K562 (cell line): ENCODE data around the gene GDAP1L1. TPM values are rescaled to one million over a fixed set of nuclear protein-coding genes. Genes with fewer than 3 reads are reported as not detected.
"Not testable (repeated sequence)": the region's sequence is repeated elsewhere in the genome, so short reads cannot be mapped to it uniquely, and the experiment has no call there.

Experiments used
- ATAC-seq: fragments of 200-7000 bp; cut with Tn5 transposase; 3 replicates; pipeline ENCODE4 v1.9.1; 2020; ENCODE audit warnings: moderate library complexity
- BruUV-seq: library from RNA; stranded (reverse); fragments of 400-500 nt; replicated peaks from 2 replicates; lab custom pipeline; 2021; lab: Mats Ljungman, UMichigan
- CTCF ChIA-PET: fragments of 300-600 bp; formaldehyde crosslinking; extraction: SDS; loops from one replicate; lab custom pipeline; 2021; ENCODE audit warnings: low intra/inter-chr PET ratio; lab: Yijun Ruan, JAX
- POLR2A ChIA-PET: fragments of 300-600, 350-650 bp; sonication (Branson Sonifier 250); formaldehyde crosslinking; extraction: SDS; loops from one replicate; lab custom pipeline; 2021; ENCODE audit warnings: antibody characterized with exemption, inconsistent platforms; lab: Yijun Ruan, JAX
- DNase-seq, 4 experiments: peaks; one replicate each; pipeline versions ENCODE4 v3.0.0 to v3.0.0-alpha.2; 2011 to 2018; ENCODE audit warnings: low spot score in 3 of 4, mixed read lengths in 3 of 4; ENCODE audit errors: extremely low read depth in 1 of 4
- FAIRE-seq: peaks from 2 replicates; lab custom pipeline; 2011; peaks lifted over from hg19 to GRCh38; lab: Jason Lieb, UNC
- H2AFZ ChIP-seq: 2 replicates; pipeline ENCODE4 v1.6.0; 2011; ENCODE audit warnings: low read depth, low read length, control low read depth, inconsistent platforms
- H3K27ac ChIP-seq: fragments of 200-600 bp; 3 replicates; pipeline ENCODE4 v1.8.0; 2011; ENCODE audit warnings: low read depth, mild to moderate bottlenecking, control low read depth, inconsistent platforms, low read length, moderate library complexity, mixed read lengths; ENCODE audit errors: extremely low read depth
- H3K27me3 ChIP-seq, 2 experiments: fragments of 300-600 bp in 1 of 2; 2 replicates in 1 of 2; 3 replicates in 1 of 2; pipeline versions ENCODE4 v1.6.0 to v1.8.0; 2011; ENCODE audit warnings: inconsistent platforms in 2 of 2, low read length in 2 of 2, mild to moderate bottlenecking in 1 of 2, mixed read lengths in 1 of 2, moderate library complexity in 1 of 2; ENCODE audit not compliant: control insufficient read depth in 2 of 2, insufficient read depth in 2 of 2
- H3K36me3 ChIP-seq: fragments of 300-600 bp; 3 replicates; pipeline ENCODE4 v1.8.0; 2011; ENCODE audit warnings: mild to moderate bottlenecking, low read length, inconsistent platforms; ENCODE audit not compliant: control insufficient read depth, insufficient read depth
- H3K4me1 ChIP-seq, 2 experiments: fragments of 200-600 bp in 1 of 2; replicated peaks in 1 of 2; 2 replicates in 1 of 2; 3 replicates in 1 of 2; pipeline versions ENCODE4 v1.5.1 to v1.8.0; 2011; ENCODE audit warnings: inconsistent platforms in 2 of 2, low read length in 2 of 2, mild to moderate bottlenecking in 1 of 2, mixed read lengths in 1 of 2, moderate library complexity in 1 of 2; ENCODE audit not compliant: control insufficient read depth in 2 of 2, insufficient read depth in 2 of 2
- H3K4me2 ChIP-seq: 2 replicates; pipeline ENCODE4 v1.6.1; 2011; ENCODE audit warnings: low read length, control low read depth, inconsistent platforms, mixed read lengths; ENCODE audit not compliant: insufficient read depth
- H3K4me3 ChIP-seq: fragments of 200-600 bp; sonication (generic), shearing (Covaris generic); 2 replicates; pipeline ENCODE4 v1.5.1; 2016; ENCODE audit warnings: control low read depth, inconsistent platforms
- H3K79me2 ChIP-seq: fragments of 200-600 bp; 3 replicates; pipeline ENCODE4 v1.8.0; 2011; ENCODE audit warnings: low read length, inconsistent platforms; ENCODE audit not compliant: control insufficient read depth, insufficient read depth
- H3K9ac ChIP-seq, 2 experiments: 2 replicates each; pipeline versions ENCODE4 v1.6.0 to v1.6.1; 2011; ENCODE audit warnings: low read depth in 2 of 2, low read length in 2 of 2, control low read depth in 1 of 2, inconsistent platforms in 1 of 2, mild to moderate bottlenecking in 1 of 2, mixed read lengths in 1 of 2; ENCODE audit not compliant: insufficient read depth in 1 of 2
- H3K9me1 ChIP-seq: one replicate; pipeline ENCODE4 v1.6.0; 2011; ENCODE audit warnings: inconsistent platforms, mild to moderate bottlenecking, low read length, moderate library complexity; ENCODE audit not compliant: control insufficient read depth, insufficient read depth
- H3K9me3 ChIP-seq: replicated peaks from 2 replicates; pipeline ENCODE4 v1.5.1; 2011; ENCODE audit warnings: low read depth, low read length, inconsistent platforms; ENCODE audit not compliant: control insufficient read depth, insufficient read depth
- H4K20me1 ChIP-seq: replicated peaks from 2 replicates; pipeline ENCODE4 v1.6.1; 2011; ENCODE audit warnings: low read length, inconsistent platforms, mixed read lengths; ENCODE audit not compliant: control insufficient read depth, insufficient read depth
- BCOR ChIP-seq: fragments of 450-650 bp; IDR thresholded peaks from 2 replicates; pipeline ENCODE4 v1.6.1; 2016
- KDM1A ChIP-seq, 2 experiments: fragments of 450-650 bp; IDR thresholded peaks; 2 replicates each; pipeline ENCODE4 v1.6.1; 2016; ENCODE audit warnings: mild to moderate bottlenecking in 2 of 2
- MEF2A ChIP-seq: IDR thresholded peaks from 2 replicates; pipeline ENCODE4 v1.6.1; 2011; ENCODE audit warnings: low read depth, mild to moderate bottlenecking, low read length, moderate library complexity; ENCODE audit not compliant: control insufficient read depth
- NFIC ChIP-seq: fragments of 450-650 bp; IDR thresholded peaks from 2 replicates; pipeline ENCODE4 v1.6.1; 2017; ENCODE audit warnings: mild to moderate bottlenecking, inconsistent platforms
- RBM25 ChIP-seq: fragments of 200-400 bp; formaldehyde crosslinking; IDR thresholded peaks from 2 replicates; pipeline ENCODE4 v1.6.1; 2018; ENCODE audit warnings: low read length, low read depth, moderate library complexity; ENCODE audit not compliant: severe bottlenecking
- ZNF143 ChIP-seq: sonication (generic); formaldehyde crosslinking; IDR thresholded peaks from 2 replicates; pipeline ENCODE4 v1.9.0; 2022; ENCODE audit warnings: mild to moderate bottlenecking, missing genetic modification reagents
- whole genome bisulfite sequencing: fragments of 100-300 bp; shearing (Covaris generic); methylation state at CpG from one replicate; pipeline ENCODE4 v1.1.6; 2016; ENCODE audit warnings: low coverage, mixed read lengths; ENCODE audit not compliant: insufficient coverage; ENCODE audit errors: missing lambda C conversion rate; 5-methylcytosine and 5-hydroxymethylcytosine counted together
- in situ Hi-C: fragments of 300-500 bp; cut with MboI; formaldehyde crosslinking; loops from 4 replicates; pipeline ENCODE4 v1.15.0; 2018; ENCODE audit warnings: inconsistent platforms, mixed read lengths
- intact Hi-C: fragments of 100-400 bp; cut with micrococcal nuclease; formaldehyde crosslinking; loops from 2 replicates; pipeline ENCODE4 v1.14.2; 2022
- polyA plus RNA-seq, 8 experiments: library from polyadenylated mRNA; depleted of rRNA in 4 of 8; stranded (reverse) in 5 of 8; unstranded in 3 of 8; fragments of >200 nt; fragmentation: Nextera tagmentation in 2 of 8; fragmentation: Illumina TruSeq in 1 of 8; extraction: Ambion mirVana in 2 of 8; extraction: Trizol in 1 of 8; gene quantifications; 2 replicates each; pipeline versions ENCODE4 v1.2.1 to v1.2.3, GENCODE V29; 2011 to 2014; ENCODE audit warnings: inconsistent platforms in 1 of 8, missing spikeins in 1 of 8
- total RNA-seq, 7 experiments: library from RNA; depleted of rRNA in 6 of 7; stranded (reverse); fragments of >200 nt in 6 of 7; fragmentation: Illumina TruSeq in 2 of 7; extraction: Trizol in 2 of 7; gene quantifications; 2 replicates each; pipeline versions ENCODE4 v1.2.1 to v1.2.3, GENCODE V29; 2011 to 2021; ENCODE audit warnings: low replicate concordance in 1 of 7

The GDAP1L1 gene
- total and polyA plus RNA-seq, 9 of the 15 experiments (the other 6 are each of a cell fraction or from before 2014, with no cell fraction given): 0.06 to 0.40 (median 0.19) TPM; not detected in 5

GRCh38 chr20:44327748-44328147 is 80.6 kb downstream of the GDAP1L1 start:
- H2AFZ ChIP-seq, H3K4me3 ChIP-seq, H3K9me1 ChIP-seq, FAIRE-seq, H3K4me2 ChIP-seq, intact Hi-C loops, H3K4me1 ChIP-seq, H3K36me3 ChIP-seq, CTCF ChIA-PET, H3K79me2 ChIP-seq, DNase-seq, ATAC-seq, in situ Hi-C loops, H3K9ac ChIP-seq, BruUV-seq, H3K9me3 ChIP-seq, H3K27ac ChIP-seq, H4K20me1 ChIP-seq: not testable (repeated sequence)
- H3K27me3 ChIP-seq: peaks cover 9 to 39% of the 10 kb centered on the region in 2 experiments
- POLR2A ChIA-PET: interaction anchor here (0.6 kb wide), 2 partner anchors 31 to 128 kb away, joined by 3 to 4 read pairs; no protein-coding TSS in a partner anchor
- 9% methylated on average over 5 of the region's 7 CpGs for WGBS
- TF ChIP-seq NFIC: peak; percentile 51

- H3K4me3 ChIP-seq: no peak overlapping the region
- H3K4me1 ChIP-seq: peaks cover 0 to 5% of the 10 kb centered on the region in 2 experiments; a peak in 1 of 5 replicates
- H3K27ac ChIP-seq: no peak overlapping the region
- 0 out of 2 replicates have a peak, but pooled peaks cover 4% of the 10 kb centered on the region for H4K20me1 ChIP-seq
- peak in 1 of 4 experiments; percentile 5 for DNase-seq
- intact Hi-C loops: no loop called here
- H3K4me2 ChIP-seq: no peak overlapping the region
- TF ChIP-seq BCOR (peak; percentile 84), MEF2A (no peak), ZNF143 (CRISPR knock-in tag) (no peak), RBM25 (peak; percentile 30), KDM1A (IDR thresholded peaks at IDR 0.05) (0 out of 4 replicates have a peak, but pooled peaks have one; percentile 33 to 34)
- peaks cover 9 to 39% of the 10 kb centered on the region in 2 experiments for H3K27me3 ChIP-seq
- in situ Hi-C loops: no loop called here
- H3K36me3 ChIP-seq: no peaks in the 10 kb centered on the region
- no peak overlapping the region for H2AFZ ChIP-seq
- H3K9ac ChIP-seq: no peak overlapping the region
- ChIA-PET POLR2A (interaction anchor here (0.6 kb wide), 1 partner anchor 128 kb away, joined by 3 read pairs; no protein-coding TSS in a partner anchor), CTCF (no interaction called here)
- FAIRE-seq: no peak
- ATAC-seq: no peak
- BruUV-seq: no TSS peak
- H3K79me2 ChIP-seq: no peaks in the 10 kb centered on the region
- 0% methylated on average over 4 of the region's 4 CpGs for WGBS
- no peaks in the 10 kb centered on the region for H3K9me1 ChIP-seq
- H3K9me3 ChIP-seq: no peaks in the 10 kb centered on the region
Observed at GRCh38 chr20:44328428-44328827, 81.3 kb downstream of the GDAP1L1 start.

Other genes with a start within 250 kb of the GDAP1L1 start
- not detected in 2 replicates for gene JPH2, start 60.1 kb upstream of the GDAP1L1 start, total RNA-seq (2014; rRNA removed)
- gene JPH2, start 60.1 kb upstream of the GDAP1L1 start, total RNA-seq (2014; rRNA removed; fragmentation: Illumina TruSeq; extraction: Trizol): not detected in 2 replicates
- not detected in 2 replicates for gene JPH2, start 60.1 kb upstream of the GDAP1L1 start, total RNA-seq (2015; rRNA removed; fragmentation: Illumina TruSeq; extraction: Trizol)
- not detected in 2 replicates for gene JPH2, start 60.1 kb upstream of the GDAP1L1 start, total RNA-seq (2021)
- gene JPH2, start 60.1 kb upstream of the GDAP1L1 start, polyA plus RNA-seq (2011; rRNA removed): not detected in 2 replicates
- not detected in 2 replicates for gene JPH2, start 60.1 kb upstream of the GDAP1L1 start, polyA plus RNA-seq (2014; fragmentation: Illumina TruSeq; extraction: Trizol)
- gene JPH2, start 60.1 kb upstream of the GDAP1L1 start, polyA plus RNA-seq (2014; fragmentation: Nextera tagmentation; extraction: Ambion mirVana): not detected
- not detected in 2 replicates for gene JPH2, start 60.1 kb upstream of the GDAP1L1 start, polyA plus RNA-seq (2014; rRNA removed)
- 15.5 and 15.6 TPM in 2 replicates for gene OSER1, start 36.5 kb upstream of the GDAP1L1 start, total RNA-seq (2014; rRNA removed)
- gene OSER1, start 36.5 kb upstream of the GDAP1L1 start, total RNA-seq (2014; rRNA removed; fragmentation: Illumina TruSeq; extraction: Trizol): 19.6 and 25.5 TPM in 2 replicates
- gene OSER1, start 36.5 kb upstream of the GDAP1L1 start, total RNA-seq (2015; rRNA removed; fragmentation: Illumina TruSeq; extraction: Trizol): 19.4 and 19.9 TPM in 2 replicates
- gene OSER1, start 36.5 kb upstream of the GDAP1L1 start, total RNA-seq (2021): 19.0 and 20.4 TPM in 2 replicates
- 37.3 and 43.9 TPM in 2 replicates for gene OSER1, start 36.5 kb upstream of the GDAP1L1 start, polyA plus RNA-seq (2011; rRNA removed)
- 23.6 and 25.4 TPM in 2 replicates for gene OSER1, start 36.5 kb upstream of the GDAP1L1 start, polyA plus RNA-seq (2014; fragmentation: Illumina TruSeq; extraction: Trizol)
- gene OSER1, start 36.5 kb upstream of the GDAP1L1 start, polyA plus RNA-seq (2014; fragmentation: Nextera tagmentation; extraction: Ambion mirVana): 10 to 100 TPM; 54.8 to 57.3 TPM
- gene OSER1, start 36.5 kb upstream of the GDAP1L1 start, polyA plus RNA-seq (2014; rRNA removed): 19.7 and 21.7 TPM in 2 replicates
- 1.5 and 2.0 TPM in 2 replicates for gene FITM2, start 63.9 kb downstream of the GDAP1L1 start, total RNA-seq (2014; rRNA removed)
- 1.9 and 2.3 TPM in 2 replicates for gene FITM2, start 63.9 kb downstream of the GDAP1L1 start, total RNA-seq (2014; rRNA removed; fragmentation: Illumina TruSeq; extraction: Trizol)
- 1.8 TPM in 2 replicates for gene FITM2, start 63.9 kb downstream of the GDAP1L1 start, total RNA-seq (2015; rRNA removed; fragmentation: Illumina TruSeq; extraction: Trizol)
- 2.0 and 2.3 TPM in 2 replicates for gene FITM2, start 63.9 kb downstream of the GDAP1L1 start, total RNA-seq (2021)
- gene FITM2, start 63.9 kb downstream of the GDAP1L1 start, polyA plus RNA-seq (2011; rRNA removed): 1.0 and 1.4 TPM in 2 replicates
- gene FITM2, start 63.9 kb downstream of the GDAP1L1 start, polyA plus RNA-seq (2014; fragmentation: Illumina TruSeq; extraction: Trizol): 2.5 and 2.8 TPM in 2 replicates
- gene FITM2, start 63.9 kb downstream of the GDAP1L1 start, polyA plus RNA-seq (2014; fragmentation: Nextera tagmentation; extraction: Ambion mirVana): under 1 TPM; 0.64 to 0.87 TPM
- 2.0 and 2.2 TPM in 2 replicates for gene FITM2, start 63.9 kb downstream of the GDAP1L1 start, polyA plus RNA-seq (2014; rRNA removed)
- not detected in 2 replicates for gene R3HDML, start 89.7 kb downstream of the GDAP1L1 start, total RNA-seq (2014; rRNA removed)
- gene R3HDML, start 89.7 kb downstream of the GDAP1L1 start, total RNA-seq (2014; rRNA removed; fragmentation: Illumina TruSeq; extraction: Trizol): not detected in 2 replicates
- gene R3HDML, start 89.7 kb downstream of the GDAP1L1 start, total RNA-seq (2015; rRNA removed; fragmentation: Illumina TruSeq; extraction: Trizol): not detected in 2 replicates
- gene R3HDML, start 89.7 kb downstream of the GDAP1L1 start, total RNA-seq (2021): not detected in 2 replicates
- not detected in 2 replicates for gene R3HDML, start 89.7 kb downstream of the GDAP1L1 start, polyA plus RNA-seq (2011; rRNA removed)
- not detected in 2 replicates for gene R3HDML, start 89.7 kb downstream of the GDAP1L1 start, polyA plus RNA-seq (2014; fragmentation: Illumina TruSeq; extraction: Trizol)
- gene R3HDML, start 89.7 kb downstream of the GDAP1L1 start, polyA plus RNA-seq (2014; fragmentation: Nextera tagmentation; extraction: Ambion mirVana): not detected
- gene R3HDML, start 89.7 kb downstream of the GDAP1L1 start, polyA plus RNA-seq (2014; rRNA removed): not detected in 2 replicates
- not detected in 2 replicates for gene HNF4A, start 108.4 kb downstream of the GDAP1L1 start, total RNA-seq (2014; rRNA removed)
- not detected in 2 replicates for gene HNF4A, start 108.4 kb downstream of the GDAP1L1 start, total RNA-seq (2014; rRNA removed; fragmentation: Illumina TruSeq; extraction: Trizol)
- not detected in 2 replicates for gene HNF4A, start 108.4 kb downstream of the GDAP1L1 start, total RNA-seq (2015; rRNA removed; fragmentation: Illumina TruSeq; extraction: Trizol)
- 0.11 and 0.16 TPM in 2 replicates for gene HNF4A, start 108.4 kb downstream of the GDAP1L1 start, total RNA-seq (2021)
- gene HNF4A, start 108.4 kb downstream of the GDAP1L1 start, polyA plus RNA-seq (2011; rRNA removed): not detected in 2 replicates
- 0.03 TPM in 1 of 2 replicates, not detected in the other for gene HNF4A, start 108.4 kb downstream of the GDAP1L1 start, polyA plus RNA-seq (2014; fragmentation: Illumina TruSeq; extraction: Trizol)
- under 1 TPM in 1 of 2 experiments, not detected in 1; 0.06 TPM for gene HNF4A, start 108.4 kb downstream of the GDAP1L1 start, polyA plus RNA-seq (2014; fragmentation: Nextera tagmentation; extraction: Ambion mirVana)
- gene HNF4A, start 108.4 kb downstream of the GDAP1L1 start, polyA plus RNA-seq (2014; rRNA removed): 0.27 TPM in 1 of 2 replicates, not detected in the other
- gene TTPAL, start 228.6 kb downstream of the GDAP1L1 start, total RNA-seq (2014; rRNA removed): 1.7 and 2.3 TPM in 2 replicates
- gene TTPAL, start 228.6 kb downstream of the GDAP1L1 start, total RNA-seq (2014; rRNA removed; fragmentation: Illumina TruSeq; extraction: Trizol): 3.7 and 3.8 TPM in 2 replicates
- gene TTPAL, start 228.6 kb downstream of the GDAP1L1 start, total RNA-seq (2015; rRNA removed; fragmentation: Illumina TruSeq; extraction: Trizol): 2.8 and 3.4 TPM in 2 replicates
- gene TTPAL, start 228.6 kb downstream of the GDAP1L1 start, total RNA-seq (2021): 6.6 and 7.0 TPM in 2 replicates
- 1.8 and 1.9 TPM in 2 replicates for gene TTPAL, start 228.6 kb downstream of the GDAP1L1 start, polyA plus RNA-seq (2011; rRNA removed)
- gene TTPAL, start 228.6 kb downstream of the GDAP1L1 start, polyA plus RNA-seq (2014; fragmentation: Illumina TruSeq; extraction: Trizol): 4.2 and 4.6 TPM in 2 replicates
- gene TTPAL, start 228.6 kb downstream of the GDAP1L1 start, polyA plus RNA-seq (2014; fragmentation: Nextera tagmentation; extraction: Ambion mirVana): 1 to 10 TPM; 1.1 to 1.5 TPM
- gene TTPAL, start 228.6 kb downstream of the GDAP1L1 start, polyA plus RNA-seq (2014; rRNA removed): 2.6 and 2.9 TPM in 2 replicates